ENCODE data around the gene SCNN1G. TPM values are rescaled to one million over a fixed set of nuclear protein-coding genes. Genes with fewer than 3 reads are reported as not detected.

SCNN1G gene
- total and polyA plus RNA-seq, 2 donors (not counting 3 experiments of a cell fraction or from before 2014, with no cell fraction given) = not detected

DNA sequence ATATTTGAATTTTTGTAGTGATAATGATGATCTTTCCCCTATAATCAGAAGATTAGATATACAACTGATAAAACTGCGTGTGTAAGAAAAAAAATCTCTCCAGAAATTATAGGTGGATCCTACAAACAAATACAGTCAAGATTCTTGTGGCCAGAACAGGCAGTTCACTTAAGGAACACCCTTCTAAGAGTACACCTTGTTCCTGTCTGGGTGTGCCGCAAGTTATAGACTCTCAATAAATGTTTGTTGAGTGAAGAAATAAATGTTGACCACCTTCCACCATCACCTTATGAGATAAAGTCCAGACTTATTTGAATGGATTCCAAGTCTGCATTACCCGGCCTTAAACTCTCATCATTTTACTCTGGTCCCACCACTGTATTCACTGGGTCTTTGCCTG is 73.9 kb downstream of the SCNN1G start:
- ChIA-PET CTCF (no interaction called here), POLR2A (no interaction called here)
- no peak overlapping the region for H3K27ac ChIP-seq (ENCODE audit: insufficient read depth, low read depth, low read length)
- no peaks in the 10 kb centered on the region for H4K20me1 ChIP-seq (replicated peaks; ENCODE audit: control insufficient read depth, extremely low read depth, insufficient read depth, low read length)
- DNase-seq (ENCODE audit: low read depth, low spot score) = no peak
- H3K4me2 ChIP-seq (ENCODE audit: insufficient read depth, low read length) = no peak overlapping the region
- H3K9me3 ChIP-seq (replicated peaks; ENCODE audit: control insufficient read depth, insufficient read depth, low read length) = no peaks in the 10 kb centered on the region
- H2AFZ ChIP-seq (ENCODE audit: low read depth, low read length) = no peak overlapping the region
- intact Hi-C loops (cut with micrococcal nuclease) = no loop called here
- no peaks in the 10 kb centered on the region for H3K4me1 ChIP-seq (ENCODE audit: control insufficient read depth, extremely low read depth, insufficient read depth, low read length)
- no peak for FAIRE-seq
- H3K36me3 ChIP-seq (ENCODE audit: control insufficient read depth in 2 of 2, extremely low read depth in 1 of 2, insufficient read depth in 2 of 2, low read length in 2 of 2) = no peaks in the 10 kb centered on the region
- BruUV-seq (replicated peaks) = no TSS peak
- no peaks in the 10 kb centered on the region for H3K27me3 ChIP-seq (ENCODE audit: control insufficient read depth in 2 of 2, insufficient read depth in 2 of 2, low read length in 2 of 2)
- H3K4me3 ChIP-seq (replicated peaks in 1 of 3; ENCODE audit: insufficient read depth in 1 of 3, low read depth in 1 of 3, low read length in 3 of 3) = no peak overlapping the region
- no peak overlapping the region for H3K9ac ChIP-seq (replicated peaks; ENCODE audit: extremely low read depth, insufficient read depth, low read length)
- dilution Hi-C loops (cut with MboI; ENCODE audit: extremely low pct_ligation_motif_present, low sequenced_read_pairs) = no loop called here
- no peaks in the 10 kb centered on the region for H3K79me2 ChIP-seq (ENCODE audit: control insufficient read depth, insufficient read depth, low read length)
- TF ChIP-seq EZH2 (IDR thresholded peaks at IDR 0.05; ENCODE audit: borderline replicate concordance, low read depth, low read length, severe bottlenecking) = no peak
- TF ChIP-seq POLR2AphosphoS5 (IDR thresholded peaks at IDR 0.05; ENCODE audit: insufficient read depth, low read depth, low read length) = no peak
- TF ChIP-seq FOS (IDR thresholded peaks at IDR 0.05; ENCODE audit: borderline replicate concordance, insufficient read depth, low read length) = no peak
- no peak for TF ChIP-seq MYC (IDR thresholded peaks at IDR 0.05; ENCODE audit: low read depth, low read length)
- no peak for TF ChIP-seq JUN (IDR thresholded peaks at IDR 0.05; ENCODE audit: borderline replicate concordance, insufficient read depth, insufficient read length, low read depth)
- TF ChIP-seq, protein P1, sequence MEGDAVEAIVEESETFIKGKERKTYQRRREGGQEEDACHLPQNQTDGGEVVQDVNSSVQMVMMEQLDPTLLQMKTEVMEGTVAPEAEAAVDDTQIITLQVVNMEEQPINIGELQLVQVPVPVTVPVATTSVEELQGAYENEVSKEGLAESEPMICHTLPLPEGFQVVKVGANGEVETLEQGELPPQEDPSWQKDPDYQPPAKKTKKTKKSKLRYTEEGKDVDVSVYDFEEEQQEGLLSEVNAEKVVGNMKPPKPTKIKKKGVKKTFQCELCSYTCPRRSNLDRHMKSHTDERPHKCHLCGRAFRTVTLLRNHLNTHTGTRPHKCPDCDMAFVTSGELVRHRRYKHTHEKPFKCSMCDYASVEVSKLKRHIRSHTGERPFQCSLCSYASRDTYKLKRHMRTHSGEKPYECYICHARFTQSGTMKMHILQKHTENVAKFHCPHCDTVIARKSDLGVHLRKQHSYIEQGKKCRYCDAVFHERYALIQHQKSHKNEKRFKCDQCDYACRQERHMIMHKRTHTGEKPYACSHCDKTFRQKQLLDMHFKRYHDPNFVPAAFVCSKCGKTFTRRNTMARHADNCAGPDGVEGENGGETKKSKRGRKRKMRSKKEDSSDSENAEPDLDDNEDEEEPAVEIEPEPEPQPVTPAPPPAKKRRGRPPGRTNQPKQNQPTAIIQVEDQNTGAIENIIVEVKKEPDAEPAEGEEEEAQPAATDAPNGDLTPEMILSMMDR (IDR thresholded peaks at IDR 0.05; ENCODE audit: extremely low read depth in 1 of 2, insufficient read depth in 1 of 2, low read depth in 1 of 2, low read length in 2 of 2) = no peak
- TF ChIP-seq, protein P2, sequence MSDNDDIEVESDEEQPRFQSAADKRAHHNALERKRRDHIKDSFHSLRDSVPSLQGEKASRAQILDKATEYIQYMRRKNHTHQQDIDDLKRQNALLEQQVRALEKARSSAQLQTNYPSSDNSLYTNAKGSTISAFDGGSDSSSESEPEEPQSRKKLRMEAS (IDR thresholded peaks at IDR 0.05; ENCODE audit: insufficient read depth, insufficient read length) = no peak
- no peaks in the 10 kb centered on the region for H3K9me1 ChIP-seq (replicated peaks; ENCODE audit: control insufficient read depth, extremely low read depth, insufficient read depth, low read length)
